BE2C (cell line): Measurements from ENCODE around the gene ZNF483.
"Not testable (repeated sequence)": the region's sequence is repeated elsewhere in the genome, so short reads cannot be mapped to it uniquely, and the experiment has no call there.

Experiments
- DNase-seq: peaks from one replicate; pipeline ENCODE4 v3.0.0-alpha.2; 2020
- H3K27me3 ChIP-seq: fragments of 250-450 bp; sonication (Bioruptor Pico); 2 replicates; pipeline ENCODE4 v1.5.1; 2020; ENCODE audit warnings: mild to moderate bottlenecking
- H3K36me3 ChIP-seq: fragments of 250-450 bp; sonication (Bioruptor Pico); 2 replicates; pipeline ENCODE4 v1.5.1; 2020; ENCODE audit warnings: mild to moderate bottlenecking
- H3K4me1 ChIP-seq: fragments of 250-450 bp; sonication (Bioruptor Pico); 2 replicates; pipeline ENCODE4 v1.5.1; 2020
- H3K4me3 ChIP-seq: 2 replicates; pipeline ENCODE4 v1.5.1; 2011; ENCODE audit warnings: low read depth, low read length
- H3K9me3 ChIP-seq: fragments of 250-450 bp; sonication (Bioruptor Pico); 2 replicates; pipeline ENCODE4 v1.5.1; 2020
- CTCF ChIP-seq: IDR thresholded peaks from 2 replicates; pipeline ENCODE4 v1.5.1; 2012; ENCODE audit warnings: mild to moderate bottlenecking, low read depth, low read length

Gene ZNF483

GRCh38 chr9:111559000-111559610 is 34.1 kb downstream of the ZNF483 start:
- H3K9me3 ChIP-seq = no peaks in the 10 kb centered on the region
- H3K4me3 ChIP-seq = no peak overlapping the region
- TF ChIP-seq CTCF = no peak
- H3K27me3 ChIP-seq = no peaks in the 10 kb centered on the region
- H3K4me1 ChIP-seq = no peaks in the 10 kb centered on the region
- no peak for DNase-seq
- no peaks in the 10 kb centered on the region for H3K36me3 ChIP-seq

DNA sequence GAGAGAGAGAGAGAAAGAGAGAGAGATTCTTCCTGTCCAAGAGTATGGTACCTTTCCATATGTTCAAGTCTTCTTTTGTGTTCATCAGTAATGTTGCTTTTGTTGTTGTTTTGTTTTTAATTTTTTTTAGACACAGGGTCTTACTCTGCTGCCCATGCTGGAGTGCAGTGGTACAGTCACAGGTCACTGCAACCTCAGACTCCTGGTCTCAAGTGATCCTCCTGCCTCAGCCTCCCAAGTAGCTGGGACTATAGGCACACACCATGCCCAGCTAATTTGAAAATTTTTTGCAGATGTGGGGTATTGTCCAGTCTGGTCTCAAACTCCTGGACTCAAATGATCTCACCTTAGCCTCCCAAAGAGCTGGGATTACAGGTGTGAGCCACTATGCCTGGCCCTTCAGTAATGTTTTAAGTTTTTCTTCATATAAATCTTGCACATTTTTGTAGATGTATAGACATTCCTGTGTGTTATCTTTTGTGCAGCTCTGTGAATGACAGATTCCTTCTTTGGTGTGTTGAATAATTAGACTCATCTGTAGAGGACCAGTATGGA is 36.3 kb downstream of the ZNF483 start:
- no peaks in the 10 kb centered on the region for H3K36me3 ChIP-seq

DNA sequence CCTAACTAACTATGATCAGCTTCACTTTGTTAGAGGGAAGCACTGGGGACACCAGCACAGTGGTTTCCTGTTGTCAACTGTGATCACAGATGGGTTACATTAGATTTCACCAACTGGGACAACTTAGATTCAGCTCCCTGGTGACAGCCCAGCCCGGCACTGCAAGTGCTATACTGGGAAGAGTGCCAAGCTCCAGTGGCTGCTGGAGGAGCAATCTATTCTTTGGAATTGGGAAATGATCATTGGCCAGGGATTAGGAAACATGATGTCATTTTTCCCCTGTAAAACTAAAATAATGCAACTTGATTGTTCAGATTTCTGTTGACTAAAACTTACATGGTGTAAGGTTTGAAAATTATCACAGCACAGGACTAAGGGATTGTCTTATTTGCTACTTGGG is 41.3 kb downstream of the ZNF483 start:
- DNase-seq = no peak
- no peaks in the 10 kb centered on the region for H3K36me3 ChIP-seq
- H3K9me3 ChIP-seq = peaks cover 4% of the 10 kb centered on the region; the same call in 1 of the 2 replicates

More for the DNA sequence above, 36.3 kb downstream of the ZNF483 start:
- no peak for DNase-seq
- Histone ChIP-seq H3K4me3 (no peak overlapping the region), H3K4me1 (no peaks in the 10 kb centered on the region), H3K9me3 (no peaks in the 10 kb centered on the region), H3K27me3 (no peaks in the 10 kb centered on the region)
- no peak for TF ChIP-seq CTCF

DNA sequence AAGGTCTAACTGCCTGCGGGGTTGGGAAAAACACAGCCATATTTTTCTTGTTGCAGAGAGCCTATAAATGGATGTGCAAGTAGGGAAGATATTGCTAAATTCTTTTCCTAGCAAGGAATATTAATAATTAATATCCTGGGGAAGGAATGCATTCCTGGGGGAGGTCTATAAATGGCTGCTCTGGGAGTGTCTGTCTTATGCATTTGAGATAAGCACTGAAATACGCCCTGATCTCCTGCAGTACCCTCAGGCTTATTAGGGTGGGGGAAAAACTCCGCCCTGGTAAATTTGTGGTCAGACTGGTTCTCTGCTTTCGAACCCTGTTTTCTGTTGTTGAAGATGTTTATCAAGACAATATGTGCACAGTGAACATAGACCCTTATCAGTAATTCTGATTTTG is 43.1 kb downstream of the ZNF483 start:
- H3K36me3 ChIP-seq, H3K27me3 ChIP-seq, H3K9me3 ChIP-seq, H3K4me3 ChIP-seq, DNase-seq, H3K4me1 ChIP-seq: not testable (repeated sequence)

More for the DNA sequence above, 41.3 kb downstream of the ZNF483 start:
- Histone ChIP-seq H3K4me1 (no peaks in the 10 kb centered on the region), H3K4me3 (no peak overlapping the region), H3K27me3 (no peaks in the 10 kb centered on the region)
- TF ChIP-seq CTCF = no peak

DNA sequence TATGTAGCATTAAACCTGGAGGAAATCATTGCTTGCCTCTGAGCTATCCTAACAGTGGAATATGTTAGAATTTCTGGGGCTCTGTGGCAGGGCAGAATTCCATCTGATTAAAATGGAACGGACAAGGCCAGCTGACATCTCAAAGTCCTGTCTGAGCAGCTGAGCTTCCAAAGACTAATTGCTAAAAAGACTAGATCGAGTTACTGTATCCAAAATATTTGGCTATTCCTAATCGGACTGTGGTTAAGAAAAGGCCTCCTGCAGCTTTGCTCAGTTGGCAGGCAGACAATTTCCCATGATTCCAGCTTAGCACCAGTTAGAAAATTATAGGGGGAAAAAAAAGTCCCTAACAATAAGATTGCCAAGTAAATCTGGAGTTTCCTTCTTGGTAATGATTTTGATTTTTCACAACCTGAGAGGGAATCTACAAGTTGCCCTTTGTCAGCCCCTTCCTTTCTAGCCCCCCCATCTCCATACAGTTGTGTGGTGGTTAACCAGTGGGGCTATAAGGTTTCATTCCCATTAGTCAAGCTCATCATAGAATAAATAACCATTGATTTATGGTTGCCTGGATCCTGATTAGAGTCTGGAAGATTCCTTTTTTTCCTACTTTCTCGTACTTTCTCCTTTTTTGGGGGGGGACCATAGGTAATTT is 48.1 kb downstream of the ZNF483 start:
- Histone ChIP-seq H3K27me3 (no peaks in the 10 kb centered on the region), H3K4me3 (no peak overlapping the region), H3K36me3 (no peaks in the 10 kb centered on the region), H3K4me1 (no peaks in the 10 kb centered on the region), H3K9me3 (no peaks in the 10 kb centered on the region; the same call in 1 of the 2 replicates)
- no peak for TF ChIP-seq CTCF
- DNase-seq = no peak

- no peaks in the 10 kb centered on the region for H3K9me3 ChIP-seq
- no peak for DNase-seq
- H3K36me3 ChIP-seq = no peaks in the 10 kb centered on the region
- no peaks in the 10 kb centered on the region for H3K27me3 ChIP-seq
- no peaks in the 10 kb centered on the region for H3K4me1 ChIP-seq
- TF ChIP-seq CTCF = no peak
- no peak overlapping the region for H3K4me3 ChIP-seq
Measured at GRCh38 chr9:111582888-111583287, 57.9 kb downstream of the ZNF483 start.
